ENCODE data around the gene C14orf132. TPM values are rescaled to one million over a fixed set of nuclear protein-coding genes. Genes with fewer than 3 reads are reported as not detected.

Gene C14orf132
- total RNA-seq, 2 experiments from 2014 or later = 1.6 to 2.3 TPM

GRCh38 chr14:96129128-96129736, 90.1 kb downstream of the C14orf132 start:
- ATAC-seq (no peak), DNase-seq (no peak)
- no peaks in the 10 kb centered on the region for H3K9me3 Mint-ChIP-seq
- no peaks in the 10 kb centered on the region for H3K36me3 Mint-ChIP-seq (ENCODE audit: low read depth)
- peaks cover 6% of the 10 kb centered on the region for H3K27me3 Mint-ChIP-seq
- no peak overlapping the region for H3K4me3 Mint-ChIP-seq
- TF ChIP-seq CTCF (IDR thresholded peaks at IDR 0.05) = no peak
- ChIA-PET POLR2A (no interaction called here), CTCF (no interaction called here)
- H3K27ac Mint-ChIP-seq = no peak overlapping the region
- intact Hi-C loops (cut with micrococcal nuclease) = no loop called here
- peaks cover 18% of the 10 kb centered on the region for H3K4me1 Mint-ChIP-seq (ENCODE audit: low read depth)

- Mint-ChIP-seq H3K4me3 (no peak overlapping the region), H3K27me3 (peaks cover 10% of the 10 kb centered on the region), H3K9me3 (no peaks in the 10 kb centered on the region), H3K36me3 (ENCODE audit: low read depth) (no peaks in the 10 kb centered on the region), H3K27ac (no peak overlapping the region), H3K4me1 (ENCODE audit: low read depth) (peaks cover 17% of the 10 kb centered on the region)
- ATAC-seq (no peak), DNase-seq (no peak)
- ChIA-PET POLR2A (no interaction called here), CTCF (no interaction called here)
- no peak for TF ChIP-seq CTCF (IDR thresholded peaks at IDR 0.05)
- intact Hi-C loops (cut with micrococcal nuclease) = no loop called here
These were observed 91.2 kb downstream of the C14orf132 start for GRCh38 chr14:96130391-96130790.

- no peaks in the 10 kb centered on the region for H3K36me3 Mint-ChIP-seq (ENCODE audit: low read depth)
- intact Hi-C loops (cut with micrococcal nuclease) = no loop called here
- ChIA-PET CTCF (no interaction called here), POLR2A (no interaction called here)
- ATAC-seq (no peak), DNase-seq (no peak)
- H3K9me3 Mint-ChIP-seq = no peaks in the 10 kb centered on the region
- no peak overlapping the region for H3K27ac Mint-ChIP-seq
- peaks cover 12% of the 10 kb centered on the region for H3K4me1 Mint-ChIP-seq (ENCODE audit: low read depth)
- TF ChIP-seq CTCF (IDR thresholded peaks at IDR 0.05) = no peak
- peaks cover 13% of the 10 kb centered on the region for H3K27me3 Mint-ChIP-seq
- no peak overlapping the region for H3K4me3 Mint-ChIP-seq
These were observed 91.7 kb downstream of the C14orf132 start for GRCh38 chr14:96130854-96131253.

- intact Hi-C loops (cut with micrococcal nuclease) = no loop called here
- Mint-ChIP-seq H3K9me3 (no peaks in the 10 kb centered on the region), H3K4me1 (ENCODE audit: low read depth) (peaks cover 2% of the 10 kb centered on the region), H3K4me3 (no peak overlapping the region), H3K27ac (no peak overlapping the region), H3K27me3 (peaks cover 13% of the 10 kb centered on the region), H3K36me3 (ENCODE audit: low read depth) (no peaks in the 10 kb centered on the region)
- ATAC-seq (no peak), DNase-seq (no peak)
- CTCF ChIA-PET = interaction anchor here (1.0 kb wide), 1 partner anchor 30 kb away, joined by 3 read pairs; no protein-coding TSS in a partner anchor
- POLR2A ChIA-PET = interaction anchor here (0.6 kb wide), 1 partner anchor 545 kb away, joined by 3 read pairs; no protein-coding TSS in a partner anchor
- no peak for TF ChIP-seq CTCF (IDR thresholded peaks at IDR 0.05)
These were observed 92.7 kb downstream of the C14orf132 start for GRCh38 chr14:96131836-96132235.

- no peak for ATAC-seq
- no peak for TF ChIP-seq CTCF (IDR thresholded peaks at IDR 0.05)
- H3K4me1 Mint-ChIP-seq (ENCODE audit: low read depth) = no peaks in the 10 kb centered on the region
- no peak overlapping the region for H3K4me3 Mint-ChIP-seq
- ChIA-PET POLR2A (no interaction called here), CTCF (no interaction called here)
- no peaks in the 10 kb centered on the region for H3K36me3 Mint-ChIP-seq (ENCODE audit: low read depth)
- peaks cover 9% of the 10 kb centered on the region for H3K9me3 Mint-ChIP-seq
- intact Hi-C loops (cut with micrococcal nuclease) = no loop called here
- H3K27ac Mint-ChIP-seq = no peak overlapping the region
- DNase-seq = no peak
- H3K27me3 Mint-ChIP-seq = peaks cover 18% of the 10 kb centered on the region
These were observed 95.3 kb downstream of the C14orf132 start for GRCh38 chr14:96134508-96134907.
